Erythroblast (primary cell): ENCODE results near the gene TFG.

Source experiments
- GATA1 ChIP-seq: IDR thresholded peaks from 2 replicates; pipeline ENCODE4 v1.6.1; 2011; ENCODE audit warnings: low read depth, mild to moderate bottlenecking, control low read depth, low read length, moderate library complexity
- POLR2A ChIP-seq: IDR thresholded peaks from 2 replicates; pipeline ENCODE4 v1.6.1; 2011; ENCODE audit warnings: mild to moderate bottlenecking, low read length

GRCh38 chr3:100717637-100718487 lies 8.6 kb downstream of the TFG start:
- TF ChIP-seq POLR2A = no peak
- no peak for TF ChIP-seq GATA1
